ENCODE results near the gene SLC35D1.
"Not testable (repeated sequence)": the region's sequence is repeated elsewhere in the genome, so short reads cannot be mapped to it uniquely, and the experiment has no call there.

SLC35D1 gene

DNA sequence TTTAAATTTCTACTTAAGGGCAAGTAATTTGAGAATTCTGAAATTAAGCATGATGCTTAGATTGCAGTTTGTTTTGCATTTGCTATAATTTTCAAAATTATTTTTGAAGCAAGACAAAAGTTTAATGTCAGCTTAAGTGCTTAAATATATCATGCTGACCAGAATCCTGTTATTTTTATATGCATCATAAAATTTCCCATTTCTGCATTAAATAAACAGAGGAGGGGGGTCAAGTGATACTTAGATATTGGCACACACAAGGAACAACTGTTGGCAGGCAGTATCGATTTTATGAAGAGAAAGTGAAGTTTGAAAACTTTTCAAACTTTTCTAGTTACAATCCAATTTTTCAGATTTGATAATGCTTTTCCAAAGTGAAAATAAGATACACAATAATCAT is 68.1 kb downstream of the SLC35D1 start:
- no peak for DNase-seq (ENCODE audit: low read depth)

DNA sequence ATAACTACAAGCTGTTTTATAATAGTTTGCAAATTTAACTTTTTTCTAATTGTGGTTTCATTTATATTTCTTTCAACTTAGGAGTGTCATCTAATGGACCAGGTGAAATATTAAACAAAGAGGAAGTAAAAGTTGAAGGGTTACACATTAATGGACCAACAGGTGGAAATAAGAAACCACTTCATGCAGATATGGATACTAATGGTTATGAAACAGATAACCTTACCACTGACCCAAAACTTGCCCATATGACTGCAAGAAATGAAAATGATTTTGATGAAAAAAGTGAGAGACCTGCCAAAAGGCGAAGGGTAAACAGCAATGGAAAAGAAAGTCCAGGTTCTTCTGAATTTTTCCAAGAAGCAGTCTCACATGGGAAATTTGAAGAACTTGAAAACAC is 69.5 kb downstream of the SLC35D1 start:
- DNase-seq (ENCODE audit: low read depth) = no peak

DNA sequence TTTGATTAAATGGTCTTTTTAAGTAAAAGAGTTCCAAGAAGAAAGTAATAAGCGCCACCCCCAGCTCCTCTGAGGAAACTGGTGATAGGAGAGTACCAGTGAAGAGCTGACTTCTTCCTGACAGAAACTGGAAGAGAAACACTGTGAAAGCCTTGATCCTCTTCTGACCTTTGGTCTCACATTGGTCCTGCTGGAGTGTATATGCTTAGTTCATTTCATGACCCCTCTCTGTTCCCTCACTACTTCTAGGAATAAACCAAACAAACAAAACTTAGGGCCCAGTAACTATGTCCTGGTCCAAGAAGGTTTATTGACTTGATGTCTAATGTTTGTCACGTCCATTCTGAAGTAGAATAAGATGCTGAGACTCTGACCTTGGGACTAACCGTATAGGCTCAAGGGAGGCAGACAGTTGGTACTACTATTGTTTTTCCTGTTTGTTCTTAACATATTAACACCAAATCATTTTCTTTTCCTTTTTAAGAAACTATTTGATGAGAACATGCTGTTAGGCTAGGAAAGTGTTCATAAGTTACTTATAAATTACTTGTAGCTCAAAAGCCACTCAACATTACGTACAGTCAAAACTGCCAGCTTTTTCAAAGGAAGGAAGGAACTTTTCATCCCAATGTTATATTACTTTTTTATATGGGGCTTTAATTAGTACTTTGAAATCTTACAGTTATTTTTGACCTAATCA is 71.2 kb downstream of the SLC35D1 start:
- no peak for DNase-seq (ENCODE audit: low read depth)

- peak; percentile 3 for DNase-seq (ENCODE audit: low read depth)
These were observed 72.3 kb downstream of the SLC35D1 start for GRCh38 chr1:66981679-66982078.

- DNase-seq (ENCODE audit: low read depth) = no peak
These were observed 73.1 kb downstream of the SLC35D1 start for GRCh38 chr1:66980745-66981367.

- DNase-seq (ENCODE audit: low read depth) = not testable (repeated sequence)
These were observed 74.3 kb downstream of the SLC35D1 start for GRCh38 chr1:66979621-66980020.

DNA sequence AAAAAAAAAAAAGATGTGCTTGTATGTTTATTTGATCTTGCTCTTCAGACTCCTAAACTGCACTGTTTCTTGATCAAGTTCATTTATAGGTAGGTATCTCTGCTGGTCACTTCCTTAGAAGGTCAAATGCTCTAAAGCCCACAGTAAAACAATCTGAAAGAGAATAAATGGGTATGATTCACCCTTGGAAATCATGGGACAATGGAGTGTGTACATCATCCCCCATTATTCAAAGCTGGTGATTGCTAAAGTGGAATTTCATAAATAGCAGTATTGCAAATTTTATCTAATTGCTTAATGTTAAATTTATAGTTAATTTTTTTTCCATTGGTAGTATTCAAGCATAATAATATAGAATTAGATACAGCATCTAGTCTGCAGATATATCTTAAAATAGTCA is 75.7 kb downstream of the SLC35D1 start:
- no peak for DNase-seq (ENCODE audit: low read depth)

DNA sequence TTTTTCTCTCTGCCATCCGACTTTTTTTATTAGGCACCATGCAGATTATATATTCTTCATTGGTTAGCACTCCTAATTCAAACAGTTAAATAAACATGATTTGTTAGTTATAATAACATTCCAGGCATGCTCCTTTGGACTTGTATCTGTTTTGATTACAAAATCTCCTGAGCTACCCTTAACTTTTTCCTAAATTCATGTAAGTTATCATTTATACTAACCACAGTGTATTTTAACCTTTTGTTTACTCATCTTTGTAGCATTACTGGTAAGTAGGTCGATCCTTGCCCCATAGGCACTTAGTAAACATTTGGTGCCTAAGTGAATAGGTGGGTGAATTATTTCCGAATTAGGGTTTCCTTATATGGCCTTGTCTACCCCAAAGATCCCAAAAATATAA is 85.4 kb downstream of the SLC35D1 start:
- no peak for DNase-seq (ENCODE audit: low read depth)

- DNase-seq (ENCODE audit: low read depth) = not testable (repeated sequence)
These were observed 87.6 kb downstream of the SLC35D1 start for GRCh38 chr1:66966188-66966873.

- no peak for DNase-seq (ENCODE audit: low read depth)
These were observed 96.0 kb downstream of the SLC35D1 start for GRCh38 chr1:66957938-66958337.

DNA sequence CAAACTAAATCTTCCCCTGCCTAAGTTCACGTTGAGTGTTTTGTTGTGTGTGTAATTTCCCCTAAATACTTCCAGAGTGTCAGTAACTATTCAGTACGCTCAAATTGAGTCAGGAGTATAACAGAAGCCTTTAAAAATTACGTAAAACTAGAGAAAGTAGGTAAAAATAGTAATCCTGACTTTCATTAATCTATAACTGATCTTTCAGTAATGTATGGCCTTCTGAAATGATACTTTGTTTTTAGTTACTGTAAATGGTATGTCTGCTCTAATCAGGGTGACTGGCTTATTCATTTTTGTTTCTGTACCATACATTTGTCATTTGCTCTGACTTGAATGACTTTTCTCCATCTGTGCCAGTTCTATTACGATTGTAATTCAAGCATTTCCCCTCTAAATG is 99.7 kb downstream of the SLC35D1 start:
- no peak for DNase-seq (ENCODE audit: low read depth)

DNA sequence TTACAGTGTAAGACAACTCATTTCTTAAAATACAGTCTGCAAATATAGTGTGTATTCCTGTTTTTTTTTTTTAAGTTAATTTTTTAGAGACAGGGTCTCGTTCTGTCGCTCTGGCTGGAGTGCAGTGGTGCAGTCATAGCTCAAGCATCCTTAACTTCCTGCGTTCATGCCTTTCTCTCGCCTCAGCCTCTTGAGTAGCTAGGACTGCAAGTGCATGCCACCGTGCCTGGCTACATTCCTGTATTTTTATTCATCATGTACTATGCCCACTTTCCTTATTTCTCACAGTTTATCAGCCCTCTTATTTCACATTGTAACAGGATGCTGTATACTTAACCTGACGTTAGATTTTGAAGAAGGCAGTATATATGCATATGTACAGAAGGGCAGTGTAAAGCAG is 102.4 kb downstream of the SLC35D1 start:
- no peak for DNase-seq (ENCODE audit: low read depth)

All from T-helper 22 cell (primary cell).